ENCODE results near the gene TEX22.

The TEX22 gene

DNA sequence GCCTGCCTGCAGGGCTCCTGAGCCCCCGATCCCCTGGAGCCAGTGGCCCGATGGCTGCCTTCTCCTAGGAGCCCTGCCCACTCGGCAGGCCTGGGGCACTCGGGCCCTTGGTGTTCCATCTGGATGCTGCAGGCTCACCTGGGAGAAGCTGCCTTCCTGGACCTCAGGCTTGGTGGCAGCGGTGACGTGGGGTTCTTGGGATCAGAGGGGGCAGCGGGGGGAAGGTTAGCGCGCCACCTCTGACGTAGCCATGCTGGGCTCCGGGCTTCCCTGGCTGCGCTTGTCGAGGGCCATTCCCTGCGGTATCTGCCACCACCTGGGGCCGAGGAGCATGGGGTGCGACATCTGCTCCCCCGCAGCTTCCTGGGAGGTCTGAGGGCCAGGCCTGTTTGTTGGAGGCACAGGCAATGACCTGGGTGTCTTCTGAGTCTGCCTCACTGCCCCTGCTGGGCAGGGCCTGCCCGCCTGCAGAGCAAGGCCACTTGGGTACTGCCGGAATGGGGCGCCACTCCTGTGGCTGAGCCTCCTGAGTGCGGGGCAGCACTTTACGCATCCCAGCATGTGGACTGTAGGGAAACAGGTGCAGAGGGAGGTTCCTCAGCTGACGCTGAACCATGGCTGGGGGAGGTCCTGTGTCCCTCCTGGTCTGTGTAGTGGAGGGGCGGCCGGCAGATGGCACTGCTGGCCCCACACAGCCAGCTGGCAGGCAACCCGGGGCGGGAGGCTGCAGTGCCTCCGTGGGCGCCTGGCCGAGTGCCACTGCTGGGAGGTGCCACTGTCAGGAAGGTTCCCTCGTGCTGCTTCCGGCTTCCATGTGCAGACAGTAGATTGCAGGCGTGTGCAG lies 41.6 kb downstream of the TEX22 start:
- peak; percentile 81 for DNase-seq (ENCODE audit: low spot score)

- DNase-seq (ENCODE audit: low spot score), result no peak
Observed at GRCh38 chr14:105440554-105440900, 42.2 kb downstream of the TEX22 start.

GRCh38 chr14:105440992-105441391 lies 42.7 kb downstream of the TEX22 start:
- DNase-seq (ENCODE audit: low spot score), result no peak

GRCh38 chr14:105442125-105442524 lies 43.8 kb downstream of the TEX22 start:
- DNase-seq (ENCODE audit: low spot score), result no peak

- DNase-seq (ENCODE audit: low spot score), result no peak
Observed at GRCh38 chr14:105442834-105443233, 44.5 kb downstream of the TEX22 start.

- DNase-seq (ENCODE audit: low spot score), result no peak
Observed at GRCh38 chr14:105444859-105445258, 46.5 kb downstream of the TEX22 start.

GRCh38 chr14:105445290-105445689 lies 47.0 kb downstream of the TEX22 start:
- no peak for DNase-seq (ENCODE audit: low spot score)

DNA sequence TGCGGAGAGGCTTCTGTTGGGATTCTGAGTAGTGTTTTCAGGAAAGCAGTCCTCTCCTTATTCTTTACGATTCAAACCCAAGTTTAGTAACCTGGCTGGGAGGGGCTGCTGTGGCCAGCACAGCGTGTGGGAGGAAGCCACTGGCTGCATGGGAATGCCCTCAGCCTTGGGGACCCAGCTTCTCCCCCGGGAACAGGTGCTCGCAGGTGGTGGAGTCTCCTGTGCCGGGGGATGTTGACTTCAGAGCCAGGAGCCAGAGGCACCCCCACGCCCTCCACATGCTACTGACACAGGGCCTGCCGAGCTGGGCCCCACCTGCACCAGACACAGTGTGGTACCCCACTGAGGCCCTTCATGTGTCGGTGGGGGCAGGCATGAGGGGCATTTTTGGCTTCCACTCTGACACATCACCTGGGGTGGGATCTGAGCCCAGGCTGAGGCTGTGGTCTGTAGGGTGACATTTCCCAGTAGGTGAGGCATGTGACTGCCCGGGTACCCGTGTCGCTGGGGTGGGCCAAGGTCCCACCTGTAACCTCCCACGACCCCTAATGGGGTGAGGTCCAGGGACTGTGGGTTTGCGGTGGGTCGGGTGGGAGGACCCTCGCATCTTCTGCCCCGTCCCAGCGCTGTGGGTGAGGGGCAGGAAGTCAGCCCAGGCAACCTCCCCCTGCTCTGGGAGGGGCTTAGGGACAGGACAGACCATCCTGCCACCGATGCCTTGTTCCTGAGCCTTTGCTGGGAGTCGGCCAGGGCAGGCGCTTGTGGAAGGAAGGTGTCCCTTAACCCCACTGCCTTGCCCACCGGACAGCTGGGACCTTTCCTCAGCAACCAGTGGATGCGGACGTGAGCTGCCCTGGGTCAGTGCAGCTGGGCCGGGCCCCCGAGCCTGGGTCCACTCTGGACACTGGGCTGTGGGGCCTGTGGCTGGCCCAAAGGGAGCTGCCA lies 47.8 kb downstream of the TEX22 start:
- DNase-seq (ENCODE audit: low spot score), result no peak

- no peak for DNase-seq (ENCODE audit: low spot score)
Observed at GRCh38 chr14:105446971-105447370, 48.6 kb downstream of the TEX22 start.

GRCh38 chr14:105447651-105448640 lies 49.6 kb downstream of the TEX22 start:
- DNase-seq (ENCODE audit: low spot score), result no peak

DNA sequence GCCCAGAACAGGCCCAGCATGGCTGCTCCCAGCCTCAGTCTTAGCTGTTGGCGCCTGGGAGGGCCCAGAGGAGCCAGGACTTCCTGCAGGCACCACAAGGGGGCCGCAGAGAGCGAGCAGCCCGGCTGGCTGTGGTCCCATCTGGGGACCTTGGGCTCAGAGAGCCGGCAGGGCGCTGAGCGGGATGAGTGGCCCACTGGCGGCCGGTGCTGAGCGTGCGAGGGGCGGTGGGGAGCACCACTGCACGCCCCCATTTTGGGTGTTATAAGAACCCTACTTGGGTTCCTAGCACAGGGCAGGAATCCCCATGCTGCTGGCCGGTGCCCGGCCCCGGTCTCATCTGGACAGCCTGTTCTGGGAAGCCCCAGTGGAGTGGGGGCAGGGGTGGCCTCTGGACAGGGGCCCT lies 50.4 kb downstream of the TEX22 start:
- DNase-seq (ENCODE audit: low spot score), result peak; percentile 95

- no peak for DNase-seq (ENCODE audit: low spot score)
Observed at GRCh38 chr14:105449276-105450122, 51.2 kb downstream of the TEX22 start.

GRCh38 chr14:105450123-105450505 lies 51.8 kb downstream of the TEX22 start:
- no peak for DNase-seq (ENCODE audit: low spot score)

- no peak for DNase-seq (ENCODE audit: low spot score)
Observed at GRCh38 chr14:105450864-105451720, 52.8 kb downstream of the TEX22 start.

GRCh38 chr14:105452963-105453362 lies 54.6 kb downstream of the TEX22 start:
- DNase-seq (ENCODE audit: low spot score), result no peak

GRCh38 chr14:105453847-105454246 lies 55.5 kb downstream of the TEX22 start:
- no peak for DNase-seq (ENCODE audit: low spot score)

GRCh38 chr14:105455086-105455640 lies 56.8 kb downstream of the TEX22 start:
- DNase-seq (ENCODE audit: low spot score), result no peak

- no peak for DNase-seq (ENCODE audit: low spot score)
Observed at GRCh38 chr14:105455766-105456660, 57.7 kb downstream of the TEX22 start.
